ENCODE measurements around the gene MAU2. TPM values are rescaled to one million over a fixed set of nuclear protein-coding genes. Genes with fewer than 3 reads are reported as not detected.

The MAU2 gene
- total RNA-seq (16.9 TPM), polyA plus RNA-seq (29.8 TPM)
- long read RNA-seq, donor 1 = 0 reads
- long read RNA-seq, donor 2, partial matches to known transcripts = 7 of 14 reads
- long read RNA-seq, donor 2, other reads (novel, unspliced or antisense) = 0 of 14 reads
- long read RNA-seq, donor 3, partial matches to known transcripts = 0 of 10 reads
- long read RNA-seq, donor 3, other reads (novel, unspliced or antisense) = 6 of 10 reads
- long read RNA-seq, donor 4, partial matches to known transcripts = 0 of 2 reads
- long read RNA-seq, donor 4, other reads (novel, unspliced or antisense) = 0 of 2 reads
- long read RNA-seq, donor 5, partial matches to known transcripts = 7 of 17 reads
- long read RNA-seq, donor 5, other reads (novel, unspliced or antisense) = 8 of 17 reads
- long read RNA-seq, donor 6, partial matches to known transcripts = 0 of 4 reads
- long read RNA-seq, donor 6, other reads (novel, unspliced or antisense) = 0 of 4 reads
- long read RNA-seq, donor 7, partial matches to known transcripts = 5 of 11 reads
- long read RNA-seq, donor 7, other reads (novel, unspliced or antisense) = 6 of 11 reads
- long read RNA-seq, donor 8, partial matches to known transcripts = 0 of 2 reads
- long read RNA-seq, donor 8, other reads (novel, unspliced or antisense) = 0 of 2 reads
- long read RNA-seq, donor 9, partial matches to known transcripts = 0 of 1 reads
- long read RNA-seq, donor 9, other reads (novel, unspliced or antisense) = 0 of 1 reads
- long read RNA-seq, donor 10 = 0 reads

- Histone ChIP-seq H3K27me3 (ENCODE audit: control insufficient read depth in 2 of 2, insufficient read depth in 1 of 2, low read length in 1 of 2) (no peaks in the 10 kb centered on the region), H3K4me3 (ENCODE audit: low read length in 2 of 2) (peak within 1 kb of the TSS; percentile 96 to 99), H3K27ac (ENCODE audit: low read depth in 1 of 2, low read length in 1 of 2) (peak within 1 kb of the TSS; percentile 97 to 98), H3K9me3 (ENCODE audit: control insufficient read depth in 2 of 2, insufficient read depth in 1 of 2, low read length in 1 of 2) (peaks cover 0 to 4% of the 10 kb centered on the region in 2 donors), H3K36me3 (ENCODE audit: control insufficient read depth in 2 of 2, insufficient read depth in 2 of 2, low read length in 1 of 2) (peaks cover 30 to 33% of the 10 kb centered on the region in 2 donors), H3K4me1 (ENCODE audit: control insufficient read depth in 2 of 2, insufficient read depth in 2 of 2, low read length in 2 of 2) (peaks cover 21 to 22% of the 10 kb centered on the region in 2 donors)
- peak; percentile 81 to 97 (median 91) for DNase-seq (ENCODE audit: low read depth in 6 of 9, low spot score in 9 of 9)
- WGBS = under 1% methylated on average over 67 of the region's 67 CpGs
Observed at GRCh38 chr19:19320361-19321140, at the start of gene MAU2, which contains the start of gene SUGP1. MAU2 (plus strand) TSS chr19:19320829; CDS start chr19:19320860, 31 bp downstream. SUGP1 (minus strand) TSS chr19:19320509; CDS start chr19:19320496, 13 bp downstream.

- Histone ChIP-seq H3K27me3 (ENCODE audit: control insufficient read depth in 2 of 2, insufficient read depth in 1 of 2, low read length in 1 of 2) (peaks cover 18 to 50% of the 10 kb centered on the region in 2 donors), H3K36me3 (ENCODE audit: control insufficient read depth in 2 of 2, insufficient read depth in 2 of 2, low read length in 1 of 2) (peaks cover 14 to 21% of the 10 kb centered on the region in 2 donors), H3K4me3 (ENCODE audit: low read length in 2 of 2) (no peak overlapping the region), H3K4me1 (ENCODE audit: control insufficient read depth in 2 of 2, insufficient read depth in 2 of 2, low read length in 2 of 2) (no peaks in the 10 kb centered on the region), H3K27ac (ENCODE audit: low read depth in 1 of 2, low read length in 1 of 2) (no peak overlapping the region), H3K9me3 (ENCODE audit: control insufficient read depth in 2 of 2, insufficient read depth in 1 of 2, low read length in 1 of 2) (no peaks in the 10 kb centered on the region)
- WGBS = 96% methylated on average over 8 of the region's 8 CpGs
- DNase-seq (ENCODE audit: low read depth in 6 of 9, low spot score in 9 of 9) = no peak
Observed at GRCh38 chr19:19271828-19272599, 48.6 kb upstream of the MAU2 start.

- Histone ChIP-seq H3K27ac (ENCODE audit: low read depth in 1 of 2, low read length in 1 of 2) (no peak overlapping the region), H3K4me3 (ENCODE audit: low read length in 2 of 2) (no peak overlapping the region), H3K4me1 (ENCODE audit: control insufficient read depth in 2 of 2, insufficient read depth in 2 of 2, low read length in 2 of 2) (no peaks in the 10 kb centered on the region), H3K27me3 (ENCODE audit: control insufficient read depth in 2 of 2, insufficient read depth in 1 of 2, low read length in 1 of 2) (peaks cover 18 to 50% of the 10 kb centered on the region in 2 donors), H3K9me3 (ENCODE audit: control insufficient read depth in 2 of 2, insufficient read depth in 1 of 2, low read length in 1 of 2) (no peaks in the 10 kb centered on the region), H3K36me3 (ENCODE audit: control insufficient read depth in 2 of 2, insufficient read depth in 2 of 2, low read length in 1 of 2) (peaks cover 33 to 42% of the 10 kb centered on the region in 2 donors)
- 94% methylated on average over 8 of the region's 8 CpGs for WGBS
- DNase-seq (ENCODE audit: low read depth in 6 of 9, low spot score in 9 of 9) = no peak
Observed at GRCh38 chr19:19274146-19274545, 46.5 kb upstream of the MAU2 start.

- no peak for DNase-seq (ENCODE audit: low read depth in 6 of 9, low spot score in 9 of 9)
- Histone ChIP-seq H3K36me3 (ENCODE audit: control insufficient read depth in 2 of 2, insufficient read depth in 2 of 2, low read length in 1 of 2) (peaks cover 41 to 50% of the 10 kb centered on the region in 2 donors), H3K4me3 (ENCODE audit: low read length in 2 of 2) (no peak overlapping the region), H3K27me3 (ENCODE audit: control insufficient read depth in 2 of 2, insufficient read depth in 1 of 2, low read length in 1 of 2) (peaks cover 18 to 48% of the 10 kb centered on the region in 2 donors), H3K4me1 (ENCODE audit: control insufficient read depth in 2 of 2, insufficient read depth in 2 of 2, low read length in 2 of 2) (no peaks in the 10 kb centered on the region), H3K9me3 (ENCODE audit: control insufficient read depth in 2 of 2, insufficient read depth in 1 of 2, low read length in 1 of 2) (no peaks in the 10 kb centered on the region), H3K27ac (ENCODE audit: low read depth in 1 of 2, low read length in 1 of 2) (no peak overlapping the region)
- WGBS = 65% methylated on average over 9 of the region's 9 CpGs
Observed at GRCh38 chr19:19274716-19275565, 45.7 kb upstream of the MAU2 start.

GRCh38 chr19:19276386-19276785 lies 44.2 kb upstream of the MAU2 start:
- no peak for DNase-seq (ENCODE audit: low read depth in 6 of 9, low spot score in 9 of 9)
- peaks cover 18 to 36% of the 10 kb centered on the region in 2 donors for H3K27me3 ChIP-seq (ENCODE audit: control insufficient read depth in 2 of 2, insufficient read depth in 1 of 2, low read length in 1 of 2)
- no peaks in the 10 kb centered on the region for H3K9me3 ChIP-seq (ENCODE audit: control insufficient read depth in 2 of 2, insufficient read depth in 1 of 2, low read length in 1 of 2)
- 97% methylated on average over 12 of the region's 12 CpGs for WGBS
- H3K27ac ChIP-seq (ENCODE audit: low read depth in 1 of 2, low read length in 1 of 2) = no peak overlapping the region
- H3K36me3 ChIP-seq (ENCODE audit: control insufficient read depth in 2 of 2, insufficient read depth in 2 of 2, low read length in 1 of 2) = peaks cover 55 to 64% of the 10 kb centered on the region in 2 donors
- no peaks in the 10 kb centered on the region for H3K4me1 ChIP-seq (ENCODE audit: control insufficient read depth in 2 of 2, insufficient read depth in 2 of 2, low read length in 2 of 2)
- H3K4me3 ChIP-seq (ENCODE audit: low read length in 2 of 2) = no peak overlapping the region

- peaks cover 16 to 33% of the 10 kb centered on the region in 2 donors for H3K27me3 ChIP-seq (ENCODE audit: control insufficient read depth in 2 of 2, insufficient read depth in 1 of 2, low read length in 1 of 2)
- 97% methylated on average over 20 of the region's 20 CpGs for WGBS
- peaks cover 58 to 69% of the 10 kb centered on the region in 2 donors for H3K36me3 ChIP-seq (ENCODE audit: control insufficient read depth in 2 of 2, insufficient read depth in 2 of 2, low read length in 1 of 2)
- DNase-seq (ENCODE audit: low read depth in 6 of 9, low spot score in 9 of 9) = no peak
- no peak overlapping the region for H3K4me3 ChIP-seq (ENCODE audit: low read length in 2 of 2)
- no peaks in the 10 kb centered on the region for H3K4me1 ChIP-seq (ENCODE audit: control insufficient read depth in 2 of 2, insufficient read depth in 2 of 2, low read length in 2 of 2)
- no peak overlapping the region for H3K27ac ChIP-seq (ENCODE audit: low read depth in 1 of 2, low read length in 1 of 2)
- no peaks in the 10 kb centered on the region for H3K9me3 ChIP-seq (ENCODE audit: control insufficient read depth in 2 of 2, insufficient read depth in 1 of 2, low read length in 1 of 2)
Observed at GRCh38 chr19:19276851-19277250, 43.8 kb upstream of the MAU2 start.

GRCh38 chr19:19278315-19278714 lies 42.3 kb upstream of the MAU2 start:
- Histone ChIP-seq H3K9me3 (ENCODE audit: control insufficient read depth in 2 of 2, insufficient read depth in 1 of 2, low read length in 1 of 2) (no peaks in the 10 kb centered on the region), H3K4me1 (ENCODE audit: control insufficient read depth in 2 of 2, insufficient read depth in 2 of 2, low read length in 2 of 2) (no peaks in the 10 kb centered on the region), H3K36me3 (ENCODE audit: control insufficient read depth in 2 of 2, insufficient read depth in 2 of 2, low read length in 1 of 2) (peaks cover 63 to 80% of the 10 kb centered on the region in 2 donors), H3K27me3 (ENCODE audit: control insufficient read depth in 2 of 2, insufficient read depth in 1 of 2, low read length in 1 of 2) (peaks cover 3 to 18% of the 10 kb centered on the region in 2 donors), H3K4me3 (ENCODE audit: low read length in 2 of 2) (no peak overlapping the region), H3K27ac (ENCODE audit: low read depth in 1 of 2, low read length in 1 of 2) (no peak overlapping the region)
- no peak for DNase-seq (ENCODE audit: low read depth in 6 of 9, low spot score in 9 of 9)
- 98% methylated on average over 7 of the region's 7 CpGs for WGBS

All from thymus (tissue), 14 donors.